IMR-90 (cell line): ENCODE results near the gene CARM1.

ENCODE experiments used
- CEBPB ChIP-seq: IDR thresholded peaks from 2 replicates; pipeline ENCODE4 v1.6.1; 2012; ENCODE audit warnings: low read depth, low read length, improper control_type of control experiment
- CTCF ChIP-seq: conservative IDR thresholded peaks from 2 replicates; pipeline ENCODE4 v1.5.1; 2012; ENCODE audit warnings: mild to moderate bottlenecking, low read depth, low read length, improper control_type of control experiment
- MXI1 ChIP-seq: IDR thresholded peaks from 2 replicates; pipeline ENCODE4 v1.6.1; 2012; ENCODE audit warnings: low read depth, mild to moderate bottlenecking, low read length, moderate library complexity, borderline replicate concordance
- POLR2A ChIP-seq: IDR thresholded peaks from 2 replicates; pipeline ENCODE4 v1.6.1; 2012; ENCODE audit warnings: mild to moderate bottlenecking, low read depth, low read length
- RFX5 ChIP-seq: IDR thresholded peaks from 2 replicates; pipeline ENCODE4 v1.8.0; 2012; ENCODE audit warnings: low read depth, mild to moderate bottlenecking, low read length, moderate library complexity
- USF2 ChIP-seq: fragments of 150-350 bp; IDR thresholded peaks from 2 replicates; pipeline ENCODE4 v1.6.1; 2017; ENCODE audit warnings: mild to moderate bottlenecking, antibody characterized with exemption, low read length, low read depth

- TF ChIP-seq MXI1: no peak
- no peak for TF ChIP-seq CTCF
- TF ChIP-seq POLR2A: no peak
- no peak for TF ChIP-seq USF2
- no peak for TF ChIP-seq CEBPB
- no peak for TF ChIP-seq RFX5
These were observed 17.1 kb downstream of the CARM1 start for GRCh38 chr19:10888421-10888866.
